ENCODE results near the gene CPSF7.

- TF ChIP-seq CTCF (IDR thresholded peaks at IDR 0.05; ENCODE audit: insufficient read depth, low read depth, low read length) (no peak), EZH2 (IDR thresholded peaks at IDR 0.05; ENCODE audit: insufficient read depth, low read length) (no peak)
These were observed 7.7 kb upstream of the CPSF7 start for GRCh38 chr11:61437496-61437895.

Data from astrocyte (in vitro differentiated cells and primary cell).